ENCODE data around the gene PRPSAP2. TPM values are rescaled to one million over a fixed set of nuclear protein-coding genes. Genes with fewer than 3 reads are reported as not detected.

PRPSAP2 gene
- total RNA-seq, 4 donors from 2014 or later, result 18.2 to 65.9 (median 39.2) TPM

DNA sequence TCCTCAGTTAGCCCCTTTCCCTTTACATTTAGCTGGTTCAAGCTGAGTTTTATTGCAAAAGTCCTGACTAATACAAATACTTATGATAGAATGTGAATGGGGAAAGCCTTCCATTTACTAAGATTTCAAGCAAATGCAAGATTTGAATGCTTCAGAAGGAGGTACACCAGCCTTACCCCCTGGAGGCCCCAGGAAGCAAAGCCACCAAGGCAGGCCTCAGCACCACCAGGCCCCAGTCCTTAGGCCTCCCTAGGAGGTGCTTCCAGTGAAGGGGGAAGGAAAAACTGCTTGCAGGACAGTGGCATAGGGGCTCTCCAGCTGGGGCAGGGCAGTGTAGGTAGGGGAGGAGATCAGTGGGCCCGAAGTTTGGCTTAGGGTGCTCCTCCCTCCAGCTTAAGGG, 7.3 kb upstream of the PRPSAP2 start:
- Histone ChIP-seq H3K4me1 (no peaks in the 10 kb centered on the region), H3K9me3 (no peaks in the 10 kb centered on the region), H3K27me3 (no peaks in the 10 kb centered on the region), H3K4me3 (no peak overlapping the region), H3K36me3 (no peaks in the 10 kb centered on the region), H3K27ac (no peak overlapping the region)
- no peak for DNase-seq
- TF ChIP-seq, protein P1, sequence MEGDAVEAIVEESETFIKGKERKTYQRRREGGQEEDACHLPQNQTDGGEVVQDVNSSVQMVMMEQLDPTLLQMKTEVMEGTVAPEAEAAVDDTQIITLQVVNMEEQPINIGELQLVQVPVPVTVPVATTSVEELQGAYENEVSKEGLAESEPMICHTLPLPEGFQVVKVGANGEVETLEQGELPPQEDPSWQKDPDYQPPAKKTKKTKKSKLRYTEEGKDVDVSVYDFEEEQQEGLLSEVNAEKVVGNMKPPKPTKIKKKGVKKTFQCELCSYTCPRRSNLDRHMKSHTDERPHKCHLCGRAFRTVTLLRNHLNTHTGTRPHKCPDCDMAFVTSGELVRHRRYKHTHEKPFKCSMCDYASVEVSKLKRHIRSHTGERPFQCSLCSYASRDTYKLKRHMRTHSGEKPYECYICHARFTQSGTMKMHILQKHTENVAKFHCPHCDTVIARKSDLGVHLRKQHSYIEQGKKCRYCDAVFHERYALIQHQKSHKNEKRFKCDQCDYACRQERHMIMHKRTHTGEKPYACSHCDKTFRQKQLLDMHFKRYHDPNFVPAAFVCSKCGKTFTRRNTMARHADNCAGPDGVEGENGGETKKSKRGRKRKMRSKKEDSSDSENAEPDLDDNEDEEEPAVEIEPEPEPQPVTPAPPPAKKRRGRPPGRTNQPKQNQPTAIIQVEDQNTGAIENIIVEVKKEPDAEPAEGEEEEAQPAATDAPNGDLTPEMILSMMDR (IDR thresholded peaks at IDR 0.05), result no peak
- intact Hi-C loops (cut with DNase I; ENCODE audit: low total_unique reads), result no loop called here

DNA sequence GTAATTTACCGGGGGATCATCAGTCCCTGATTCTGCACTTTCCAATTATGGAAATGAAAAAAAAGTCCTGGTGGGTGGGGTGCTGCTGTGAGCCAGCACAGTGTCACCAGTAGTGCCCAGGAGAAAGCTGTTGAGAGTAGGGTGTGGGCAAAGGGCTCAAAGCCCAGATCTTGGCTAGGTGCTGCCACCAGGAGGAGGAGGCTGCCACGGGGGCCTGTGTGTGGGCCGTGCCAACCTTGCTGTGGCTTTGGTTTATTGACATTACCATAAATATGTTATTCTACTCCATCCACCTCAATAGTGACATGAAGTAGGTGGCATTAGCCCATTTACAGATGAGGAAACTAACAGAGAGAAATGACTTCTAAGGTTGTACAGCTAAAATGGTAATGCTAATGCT, 6.7 kb upstream of the PRPSAP2 start:
- TF ChIP-seq, protein P1 (IDR thresholded peaks at IDR 0.05), result no peak
- TF ChIP-seq POLR2A (IDR thresholded peaks at IDR 0.05), result no peak
- no peak for DNase-seq
- no peaks in the 10 kb centered on the region for H3K27me3 ChIP-seq
- no peaks in the 10 kb centered on the region for H3K36me3 ChIP-seq
- no peak overlapping the region for H3K27ac ChIP-seq
- H3K9me3 ChIP-seq, result no peaks in the 10 kb centered on the region
- no peaks in the 10 kb centered on the region for H3K4me1 ChIP-seq
- no peak overlapping the region for H3K4me3 ChIP-seq
- intact Hi-C loops (cut with DNase I; ENCODE audit: low total_unique reads), result no loop called here

DNA sequence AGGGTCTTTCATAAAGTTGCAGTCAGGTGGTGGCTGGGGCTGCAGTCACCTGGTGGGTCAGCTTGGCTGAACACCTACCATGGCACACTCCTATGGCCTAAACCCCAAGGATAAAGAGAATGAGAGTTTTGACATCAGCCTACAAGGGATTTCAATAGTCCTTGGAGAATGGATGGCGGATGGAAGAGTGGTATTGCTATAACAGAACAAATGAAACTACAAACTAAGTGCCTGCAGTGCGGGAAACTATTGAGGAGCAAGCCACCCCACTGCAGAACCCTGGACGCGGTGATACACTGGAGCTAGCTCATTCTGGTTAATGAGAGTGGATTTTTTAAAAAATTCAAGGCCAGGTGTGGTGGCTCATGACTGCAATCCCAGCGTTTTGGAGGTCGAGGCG, 3.0 kb upstream of the PRPSAP2 start:
- Histone ChIP-seq H3K4me1 (no peaks in the 10 kb centered on the region), H3K9me3 (no peaks in the 10 kb centered on the region), H3K27ac (no peak overlapping the region), H3K27me3 (no peaks in the 10 kb centered on the region), H3K36me3 (no peaks in the 10 kb centered on the region), H3K4me3 (no peak overlapping the region)
- intact Hi-C loops (cut with DNase I; ENCODE audit: low total_unique reads), result no loop called here
- no peak for DNase-seq
- no peak for TF ChIP-seq POLR2A (IDR thresholded peaks at IDR 0.05)
- TF ChIP-seq, protein P1 (IDR thresholded peaks at IDR 0.05), result no peak

DNA sequence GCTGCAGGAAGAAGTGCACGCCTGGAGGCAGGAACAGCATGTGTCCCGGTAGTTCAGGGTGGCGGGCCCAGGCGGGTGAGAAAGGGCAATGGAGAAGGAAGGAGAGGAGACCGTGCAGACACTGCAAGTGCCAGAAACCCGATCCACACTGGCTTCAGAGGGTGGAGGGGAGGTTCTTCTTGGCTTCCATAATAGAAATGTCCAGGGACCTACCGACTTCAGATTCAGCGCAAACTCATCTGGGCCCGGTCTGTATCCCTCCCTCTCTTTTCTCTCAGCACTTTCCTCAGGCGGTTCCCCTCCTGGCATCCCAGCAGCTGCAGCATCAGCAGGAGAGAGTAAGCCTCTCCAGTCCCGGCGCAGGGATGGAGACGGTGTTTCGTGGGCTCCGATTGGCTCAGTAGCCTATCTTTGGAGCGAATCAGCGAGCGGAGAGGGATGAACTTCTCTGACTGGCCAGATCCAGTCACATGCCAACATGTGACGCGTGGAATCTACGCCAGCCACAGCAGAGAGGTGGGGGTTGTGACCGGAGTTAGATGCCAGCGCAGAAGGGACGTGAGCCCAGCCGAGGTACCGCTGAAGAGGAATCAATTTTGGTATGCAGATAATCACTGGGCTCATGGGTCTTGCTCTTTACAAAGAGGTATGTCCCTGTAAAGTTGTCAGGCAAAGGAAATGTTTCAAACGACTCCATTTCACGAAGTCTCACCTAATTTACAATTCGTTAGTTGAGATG, 1.9 kb upstream of the PRPSAP2 start:
- Histone ChIP-seq H3K36me3 (no peaks in the 10 kb centered on the region), H3K9me3 (no peaks in the 10 kb centered on the region), H3K27ac (peak overlapping the region; percentile 84 to 94), H3K4me3 (peak overlapping the region; percentile 43 to 51), H3K4me1 (no peaks in the 10 kb centered on the region), H3K27me3 (no peaks in the 10 kb centered on the region)
- peak; percentile 83 to 97 for TF ChIP-seq POLR2A (IDR thresholded peaks at IDR 0.05)
- TF ChIP-seq, protein P1 (IDR thresholded peaks at IDR 0.05), result no peak
- DNase-seq, result peak; percentile 92 to 95
- intact Hi-C loops (cut with DNase I; ENCODE audit: low total_unique reads), result no loop called here

DNA sequence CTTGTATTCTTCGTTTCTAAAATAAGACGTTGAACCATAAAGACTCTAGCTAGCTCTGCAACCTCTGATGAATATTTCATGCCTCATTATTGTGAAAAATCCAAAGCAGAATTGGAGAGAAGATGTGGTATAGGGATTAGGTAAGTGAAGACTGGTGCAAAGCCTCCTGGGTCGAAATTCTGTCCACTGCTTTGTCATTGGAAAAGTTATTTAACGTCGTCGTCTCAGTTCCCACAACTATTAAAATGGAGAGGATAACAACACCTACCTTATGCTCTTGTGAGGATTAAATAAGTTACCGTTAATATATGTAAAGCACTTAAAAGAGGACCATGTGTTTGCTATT, 1.4 kb upstream of the PRPSAP2 start:
- Histone ChIP-seq H3K27ac (peak overlapping the region; percentile 84 to 94), H3K4me1 (no peaks in the 10 kb centered on the region)
- intact Hi-C loops (cut with DNase I; ENCODE audit: low total_unique reads), result no loop called here

More for the DNA sequence above, 1.4 kb upstream of the PRPSAP2 start:
- Histone ChIP-seq H3K4me3 (peak overlapping the region; percentile 43 to 51), H3K9me3 (no peaks in the 10 kb centered on the region), H3K36me3 (no peaks in the 10 kb centered on the region), H3K27me3 (no peaks in the 10 kb centered on the region)
- peak in 1 of 2 donors; percentile 8 for DNase-seq
- TF ChIP-seq, protein P1 (IDR thresholded peaks at IDR 0.05), result no peak
- TF ChIP-seq POLR2A (IDR thresholded peaks at IDR 0.05), result no peak
